ENCODE measurements around the gene LIM2.

Gene LIM2

DNA sequence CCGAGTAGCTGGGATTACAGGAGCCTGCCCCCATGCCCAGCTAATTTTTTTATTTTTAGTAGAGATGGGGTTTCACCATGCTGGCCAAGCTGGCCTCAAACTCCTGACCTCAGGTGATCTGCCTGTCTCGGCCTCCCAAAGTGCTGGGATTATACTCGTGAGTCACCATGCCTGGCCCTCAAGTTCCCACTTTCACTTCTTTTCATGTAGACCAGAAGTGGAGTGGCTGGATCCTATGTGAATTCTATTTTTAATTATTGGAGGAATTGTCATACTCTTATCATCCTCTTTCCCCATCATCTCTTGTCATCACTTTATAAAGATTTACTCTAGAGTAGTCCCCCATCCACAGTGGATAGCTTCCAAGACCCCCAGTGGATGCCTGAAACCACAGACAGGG is 42.4 kb upstream of the LIM2 start (continued):
- TF ChIP-seq PRDM2 (tag by site-specific recombination; IDR thresholded peaks at IDR 0.05; ENCODE audit: borderline replicate concordance), result no peak

- no peaks in the 10 kb centered on the region for H3K9me3 ChIP-seq (ENCODE audit: control insufficient read depth, insufficient read depth, low read depth, low read length)
- H3K4me3 ChIP-seq (ENCODE audit: low read depth, low read length), result no peak overlapping the region
- POLR2A ChIA-PET, result no interaction called here
- no peaks in the 10 kb centered on the region for H3K36me3 ChIP-seq (ENCODE audit: control insufficient read depth in 2 of 2, insufficient read depth in 1 of 2, low read length in 2 of 2)
- H3K4me1 ChIP-seq (ENCODE audit: control insufficient read depth, insufficient read depth, low read length), result no peaks in the 10 kb centered on the region
- CTCF ChIA-PET, result interaction anchor here (0.6 to 0.9 kb wide), 2 partner anchors 10 to 34 kb away, joined by 3 to 4 read pairs; no protein-coding TSS in a partner anchor
- TF ChIP-seq EGR2 (tag by site-specific recombination; IDR thresholded peaks at IDR 0.05; ENCODE audit: low read depth) (no peak), ZNF571 (tag by site-specific recombination; IDR thresholded peaks at IDR 0.05) (no peak)
- H3K27ac ChIP-seq (ENCODE audit: extremely low read depth, low read depth, low read length), result no peak overlapping the region
Observed at GRCh38 chr19:51427201-51427600, 39.4 kb upstream of the LIM2 start.

DNA sequence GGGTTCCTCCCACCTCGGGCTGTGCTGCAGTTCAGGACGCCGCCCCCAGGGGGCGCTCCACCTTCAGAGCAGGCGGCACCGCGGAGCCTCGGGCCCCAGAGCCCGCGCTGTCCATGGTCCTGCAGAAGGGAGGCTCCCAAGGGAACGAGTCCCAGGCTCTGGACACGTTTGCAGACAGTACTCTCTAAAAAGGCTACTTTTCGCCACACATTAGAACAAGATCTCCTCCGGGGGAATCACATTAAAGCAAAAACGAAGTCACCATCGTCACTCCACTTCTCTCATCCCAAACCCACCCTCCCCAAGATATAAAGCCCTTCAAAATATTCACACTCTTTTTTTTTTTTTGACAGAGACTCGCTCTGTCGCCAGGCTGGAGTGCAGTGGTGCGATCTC is 34.3 kb upstream of the LIM2 start:
- H3K27ac ChIP-seq (ENCODE audit: extremely low read depth, low read depth, low read length), result no peak overlapping the region
- no peaks in the 10 kb centered on the region for H3K4me1 ChIP-seq (ENCODE audit: control insufficient read depth, insufficient read depth, low read length)
- ChIA-PET POLR2A (interaction anchor here (0.5 to 1.0 kb wide), 2 partner anchors 28 to 149 kb away, joined by 4 to 5 read pairs; partner anchors contain the start of gene ZNF175), CTCF (interaction anchor here (0.5 to 2.6 kb wide), 42 partner anchors 9 to 1690 kb away, joined by 3 to 12 read pairs (median 4); partner anchors contain the start of gene ZNF615)
- no peaks in the 10 kb centered on the region for H3K9me3 ChIP-seq (ENCODE audit: control insufficient read depth, insufficient read depth, low read depth, low read length)
- H3K36me3 ChIP-seq (ENCODE audit: control insufficient read depth in 2 of 2, insufficient read depth in 1 of 2, low read length in 2 of 2), result no peaks in the 10 kb centered on the region
- H3K4me3 ChIP-seq (ENCODE audit: low read depth, low read length), result no peak overlapping the region
- no peak for TF ChIP-seq ZEB2 (tag by site-specific recombination; IDR thresholded peaks at IDR 0.05)
- no peak for TF ChIP-seq ZNF623 (tag by site-specific recombination; IDR thresholded peaks at IDR 0.05)
- no peak for TF ChIP-seq ZNF354C (tag by site-specific recombination; IDR thresholded peaks at IDR 0.05; ENCODE audit: borderline replicate concordance, low read depth)
- TF ChIP-seq HOXD13 (CRISPR knock-in tag; IDR thresholded peaks at IDR 0.05; ENCODE audit: borderline replicate concordance), result peak; percentile 85
- TF ChIP-seq PBX3 (CRISPR knock-in tag; IDR thresholded peaks at IDR 0.05), result peak; percentile 96
- TF ChIP-seq GLI4 (tag by site-specific recombination; IDR thresholded peaks at IDR 0.05), result no peak
- TF ChIP-seq GLIS1 (tag by site-specific recombination; IDR thresholded peaks at IDR 0.05), result no peak
- no peak for TF ChIP-seq ZNF292 (tag by site-specific recombination; IDR thresholded peaks at IDR 0.05; ENCODE audit: borderline replicate concordance, low read depth)
- no peak for TF ChIP-seq ZNF747 (tag by site-specific recombination; IDR thresholded peaks at IDR 0.05)
- TF ChIP-seq SP7 (tag by site-specific recombination; IDR thresholded peaks at IDR 0.05), result 0 out of 2 replicates have a peak, but pooled peaks have one; percentile 22
- TF ChIP-seq ZNF692 (tag by site-specific recombination; IDR thresholded peaks at IDR 0.05), result peak; percentile 74
- peak; percentile 81 for TF ChIP-seq ZSCAN30 (tag by site-specific recombination; IDR thresholded peaks at IDR 0.05)
- TF ChIP-seq ZNF133 (tag by site-specific recombination; IDR thresholded peaks at IDR 0.05), result no peak
- no peak for TF ChIP-seq KLF8 (tag by site-specific recombination; IDR thresholded peaks at IDR 0.05)
- TF ChIP-seq ZNF701 (tag by site-specific recombination; IDR thresholded peaks at IDR 0.05), result no peak
- no peak for TF ChIP-seq ZNF791 (tag by site-specific recombination; IDR thresholded peaks at IDR 0.05)
- peak; percentile 80 for TF ChIP-seq ZFP69B (tag by site-specific recombination; IDR thresholded peaks at IDR 0.05)
- TF ChIP-seq SP3 (tag by site-specific recombination; IDR thresholded peaks at IDR 0.05), result peak; percentile 14; the same call in 1 of the 2 replicates
- TF ChIP-seq ZNF549 (tag by site-specific recombination; IDR thresholded peaks at IDR 0.05), result no peak
- peak; percentile 23; the same call in 1 of the 2 replicates for TF ChIP-seq ZNF654 (tag by site-specific recombination; IDR thresholded peaks at IDR 0.05; ENCODE audit: low read depth)

All from HEK293 (cell line).